A549 (cell line): ENCODE data around the gene ZNF423. TPM values are rescaled to one million over a fixed set of nuclear protein-coding genes. Genes with fewer than 3 reads are reported as not detected.

Experiments
- ATAC-seq, 2 experiments: fragments of 200-7000 bp in 1 of 2; fragments of >200 bp in 1 of 2; cut with Nextera tagmentation in 1 of 2; cut with Tn5 transposase in 1 of 2; 3 replicates each; pipeline versions ENCODE4 v1.8.0 to v1.9.1; 2018 to 2020; ENCODE audit warnings: mild to moderate bottlenecking in 1 of 2, moderate library complexity in 1 of 2
- CTCF ChIA-PET: fragments of 300-600 bp; sonication (Branson Sonifier 250); formaldehyde crosslinking; extraction: SDS; loops from one replicate; lab custom pipeline; 2021; ENCODE audit warnings: antibody characterized with exemption, inconsistent platforms; lab: Yijun Ruan, JAX
- POLR2A ChIA-PET: fragments of 350-600 bp; formaldehyde crosslinking; extraction: SDS; loops from one replicate; lab custom pipeline; 2021; ENCODE audit warnings: antibody characterized with exemption, inconsistent platforms; lab: Yijun Ruan, JAX
- DNase-seq, 2 experiments: peaks; one replicate each; pipeline versions ENCODE4 v3.0.0 to v3.0.0-alpha.2; 2011 to 2016; ENCODE audit warnings: low read depth in 1 of 2, low spot score in 1 of 2
- FAIRE-seq: peaks from 2 replicates; lab custom pipeline; 2011; peaks lifted over from hg19 to GRCh38; lab: Jason Lieb, UNC
- H3K27ac ChIP-seq, 2 experiments: fragments of >200 bp; sonication (Bioruptor Twin); formaldehyde crosslinking; 3 replicates each; pipeline ENCODE4 v1.5.1; 2016 to 2017
- H3K4me1 ChIP-seq: fragments of >200 bp; sonication (Bioruptor Twin); formaldehyde crosslinking; 3 replicates; pipeline ENCODE4 v1.6.1; 2016
- H3K4me2 ChIP-seq: fragments of >200 bp; sonication (Bioruptor Twin); formaldehyde crosslinking; 3 replicates; pipeline ENCODE4 v1.6.1; 2016
- H3K4me3 ChIP-seq: fragments of >200 bp; sonication (Bioruptor Twin); formaldehyde crosslinking; 3 replicates; pipeline ENCODE4 v1.5.1; 2016
- H3K9me3 ChIP-seq: fragments of >200 bp; sonication (Bioruptor Twin); formaldehyde crosslinking; 3 replicates; pipeline ENCODE4 v1.6.1; 2016
- ATOH8 ChIP-seq: fragments of 250-450 bp; sonication (Bioruptor Pico); IDR thresholded peaks from 2 replicates; pipeline ENCODE4 v1.5.0; 2020; ENCODE audit warnings: low read depth, mild to moderate bottlenecking, moderate library complexity
- BCL3 ChIP-seq: fragments of >200 bp; sonication (Bioruptor Twin); formaldehyde crosslinking; IDR thresholded peaks from 3 replicates; pipeline ENCODE4 v1.6.1; 2016
- BHLHE40 ChIP-seq: IDR thresholded peaks from 2 replicates; pipeline ENCODE4 v1.6.1; 2012; ENCODE audit warnings: low read depth, low read length, inconsistent platforms
- CEBPB ChIP-seq, 2 experiments: fragments of >200 bp in 1 of 2; sonication (Bioruptor Twin) in 1 of 2; formaldehyde crosslinking in 1 of 2; IDR thresholded peaks; 2 replicates each; pipeline ENCODE4 v1.6.1; 2012 to 2016
- CHD2 ChIP-seq: fragments of 150-350 bp; IDR thresholded peaks from 2 replicates; pipeline ENCODE4 v1.6.1; 2014; ENCODE audit warnings: low read length; ENCODE audit not compliant: partially characterized antibody
- EHMT2 ChIP-seq: fragments of 200-600 bp; sonication (generic); IDR thresholded peaks from 2 replicates; pipeline ENCODE4 v1.6.1; 2016; ENCODE audit warnings: antibody characterized with exemption, low read depth, mild to moderate bottlenecking, moderate library complexity
- ELK1 ChIP-seq: fragments of 150-350 bp; IDR thresholded peaks from 2 replicates; pipeline ENCODE4 v1.6.1; 2014; ENCODE audit warnings: low read depth, mild to moderate bottlenecking, low read length
- ESRRA ChIP-seq: fragments of 150-350 bp; IDR thresholded peaks from 2 replicates; pipeline ENCODE4 v1.6.1; 2014; ENCODE audit warnings: mild to moderate bottlenecking, low read length, borderline replicate concordance
- FOSL2 ChIP-seq, 2 experiments: fragments of 450-650 bp in 1 of 2; fragments of >200 bp in 1 of 2; sonication (Bioruptor Twin) in 1 of 2; formaldehyde crosslinking; IDR thresholded peaks; 2 replicates each; pipeline versions ENCODE4 v1.5.0 to v1.6.1; 2016 to 2020; ENCODE audit warnings: mild to moderate bottlenecking in 1 of 2, moderate library complexity in 1 of 2
- FOXS1 ChIP-seq: fragments of 250-450 bp; sonication (Bioruptor Pico); IDR thresholded peaks from 2 replicates; pipeline ENCODE4 v1.5.0; 2020; ENCODE audit warnings: mild to moderate bottlenecking, moderate library complexity
- GATA3 ChIP-seq: IDR thresholded peaks from 2 replicates; pipeline ENCODE4 v1.6.1; 2012; ENCODE audit warnings: borderline replicate concordance
- HDAC2 ChIP-seq: fragments of 200-600 bp; sonication (generic); IDR thresholded peaks from 2 replicates; pipeline ENCODE4 v1.6.1; 2016
- HOXB13 ChIP-seq: fragments of 250-450 bp; sonication (Bioruptor Pico); IDR thresholded peaks from 2 replicates; pipeline ENCODE4 v1.5.0; 2020; ENCODE audit warnings: low read depth, mild to moderate bottlenecking, moderate library complexity
- JUN ChIP-seq, 2 experiments: fragments of >200 bp; sonication (Bioruptor Twin); formaldehyde crosslinking; IDR thresholded peaks; 2 replicates in 1 of 2; 3 replicates in 1 of 2; pipeline ENCODE4 v1.6.1; 2016 to 2017
- KDM5A ChIP-seq: fragments of 200-600 bp; sonication (generic); IDR thresholded peaks from 2 replicates; pipeline ENCODE4 v1.6.1; 2016; ENCODE audit warnings: antibody characterized with exemption, mild to moderate bottlenecking
- MAFK ChIP-seq: fragments of 450-650 bp; IDR thresholded peaks from 2 replicates; pipeline ENCODE4 v1.6.1; 2014; ENCODE audit not compliant: partially characterized antibody
- MAX ChIP-seq: IDR thresholded peaks from 2 replicates; pipeline ENCODE4 v1.6.1; 2012
- MAZ ChIP-seq: fragments of 150-350 bp; IDR thresholded peaks from 2 replicates; pipeline ENCODE4 v1.6.1; 2014; ENCODE audit warnings: antibody characterized with exemption, low read depth, low read length, borderline replicate concordance
- NPAS2 ChIP-seq: fragments of 250-450 bp; sonication (Bioruptor Pico); IDR thresholded peaks from 2 replicates; pipeline ENCODE4 v1.8.0; 2022; ENCODE audit warnings: mild to moderate bottlenecking, moderate library complexity, borderline replicate concordance
- POLR2A ChIP-seq: IDR thresholded peaks from 2 replicates; pipeline ENCODE4 v1.6.1; 2012; ENCODE audit warnings: mild to moderate bottlenecking, low read length
- RARB ChIP-seq: fragments of 250-450 bp; sonication (Bioruptor Pico); IDR thresholded peaks from 2 replicates; pipeline ENCODE4 v1.8.0; 2021; ENCODE audit warnings: mild to moderate bottlenecking, moderate library complexity
- REST ChIP-seq: fragments of 200-600 bp; sonication (generic); IDR thresholded peaks from 2 replicates; pipeline ENCODE4 v1.6.1; 2016; ENCODE audit warnings: antibody characterized with exemption, mild to moderate bottlenecking, moderate library complexity
- RFX5 ChIP-seq: fragments of 450-650 bp; IDR thresholded peaks from 2 replicates; pipeline ENCODE4 v1.7.1; 2014; ENCODE audit warnings: antibody characterized with exemption, mild to moderate bottlenecking, moderate library complexity
- SMC3 ChIP-seq: fragments of >200 bp; sonication (Bioruptor Twin); formaldehyde crosslinking; IDR thresholded peaks from 3 replicates; pipeline ENCODE4 v1.6.1; 2018; ENCODE audit warnings: inconsistent platforms
- TP53 ChIP-seq: fragments of 250-450 bp; sonication (Bioruptor Pico); IDR thresholded peaks from 2 replicates; pipeline ENCODE4 v1.5.0; 2021; ENCODE audit warnings: mild to moderate bottlenecking, moderate library complexity
- ZSCAN20 ChIP-seq: fragments of 250-450 bp; sonication (Bioruptor Pico); IDR thresholded peaks from 2 replicates; pipeline ENCODE4 v1.8.0; 2022; ENCODE audit warnings: mild to moderate bottlenecking, moderate library complexity
- WGBS: methylation state at CpG from one replicate; pipeline ENCODE4 v1.1.6; 2017; ENCODE audit errors: missing lambda C conversion rate; 5-methylcytosine and 5-hydroxymethylcytosine counted together
- polyA plus RNA-seq, 4 experiments: library from polyadenylated mRNA; depleted of rRNA in 3 of 4; stranded (reverse); fragments of >200 nt; fragmentation: RNase III in 1 of 4; extraction: RNeasy Plus Mini Kit Qiagen cat#74134 plus additional on column Dnase treatment in 1 of 4; gene quantifications; 2 replicates in 3 of 4; 3 replicates in 1 of 4; pipeline ENCODE4 v1.2.3, GENCODE V29; 2011 to 2017

Gene ZNF423
- polyA plus RNA-seq, 2 of the 4 experiments (the other 2 are of a cell fraction) = 0.04 to 0.10 TPM

GRCh38 chr16:49739381-49739780, 116.5 kb downstream of the ZNF423 start:
- FAIRE-seq (no peak), DNase-seq (peak; percentile 15 to 16), ATAC-seq (peak; percentile 28 to 76; a peak in 3 of 6 replicates)
- WGBS = 16% methylated on average over 9 of the region's 9 CpGs
- ChIA-PET CTCF (interaction anchor here (0.7 to 1.5 kb wide), 4 partner anchors 16 to 331 kb away, joined by 3 to 8 read pairs (median 5); no protein-coding TSS in a partner anchor), POLR2A (no interaction called here)
- Histone ChIP-seq H3K9me3 (no peaks in the 10 kb centered on the region), H3K4me2 (no peak overlapping the region), H3K27ac (no peak overlapping the region), H3K4me3 (no peak overlapping the region), H3K4me1 (no peaks in the 10 kb centered on the region)
- TF ChIP-seq RFX5 = no peak

GRCh38 chr16:49738832-49739231, 117.1 kb downstream of the ZNF423 start:
- no peak overlapping the region for H3K4me3 ChIP-seq
- ChIA-PET CTCF (interaction anchor here (0.7 to 1.5 kb wide), 4 partner anchors 51 to 330 kb away, joined by 3 to 8 read pairs (median 4); no protein-coding TSS in a partner anchor), POLR2A (no interaction called here)
- no peaks in the 10 kb centered on the region for H3K9me3 ChIP-seq
- no peak for TF ChIP-seq ESRRA
- no peak for TF ChIP-seq HOXB13
- no peak for TF ChIP-seq NPAS2 (CRISPR knock-in tag)
- no peak for TF ChIP-seq BHLHE40
- TF ChIP-seq KDM5A = no peak
- no peak for TF ChIP-seq POLR2A
- no peak for TF ChIP-seq FOSL2 (IDR thresholded peaks at IDR 0.05)
- no peak for TF ChIP-seq FOSL2 (CRISPR knock-in tag; IDR thresholded peaks at IDR 0.05)
- TF ChIP-seq EHMT2 = no peak
- TF ChIP-seq MAFK = no peak
- TF ChIP-seq ATOH8 (CRISPR knock-in tag) = no peak
- TF ChIP-seq SMC3 = no peak
- no peak for TF ChIP-seq REST
- TF ChIP-seq BCL3 = no peak
- WGBS = 46% methylated on average over 3 of the region's 3 CpGs
- FAIRE-seq (no peak), DNase-seq (no peak), ATAC-seq (no peak)
- no peaks in the 10 kb centered on the region for H3K4me1 ChIP-seq
- no peak overlapping the region for H3K4me2 ChIP-seq
- no peak overlapping the region for H3K27ac ChIP-seq

GRCh38 chr16:49738001-49738400, 117.9 kb downstream of the ZNF423 start:
- DNase-seq (no peak), FAIRE-seq (no peak), ATAC-seq (no peak)
- WGBS = 55% methylated on average over 10 of the region's 10 CpGs
- POLR2A ChIA-PET = no interaction called here
- Histone ChIP-seq H3K9me3 (no peaks in the 10 kb centered on the region), H3K4me2 (no peak overlapping the region), H3K27ac (no peak overlapping the region), H3K4me3 (no peak overlapping the region), H3K4me1 (no peaks in the 10 kb centered on the region)
- CTCF ChIA-PET = interaction anchor here (1.2 to 1.5 kb wide), 2 partner anchors 251 to 329 kb away, joined by 3 to 4 read pairs; no protein-coding TSS in a partner anchor
- no peak for TF ChIP-seq ATOH8 (CRISPR knock-in tag)
- no peak for TF ChIP-seq MAX
- no peak for TF ChIP-seq SMC3
- TF ChIP-seq FOXS1 = no peak
- no peak for TF ChIP-seq CHD2
- TF ChIP-seq HDAC2 = no peak
- no peak for TF ChIP-seq MAZ
- TF ChIP-seq ELK1 = no peak
- TF ChIP-seq EHMT2 = no peak
- no peak for TF ChIP-seq TP53 (CRISPR knock-in tag)
- TF ChIP-seq BCL3 = no peak
- no peak for TF ChIP-seq JUN (IDR thresholded peaks at IDR 0.05)
- no peak for TF ChIP-seq GATA3
- no peak for TF ChIP-seq CEBPB (IDR thresholded peaks at IDR 0.05)
- TF ChIP-seq ZSCAN20 (CRISPR knock-in tag) = no peak
- TF ChIP-seq RARB (CRISPR knock-in tag) = no peak
